Measurements from ENCODE around the gene MEIS3.

MEIS3 gene

DNA sequence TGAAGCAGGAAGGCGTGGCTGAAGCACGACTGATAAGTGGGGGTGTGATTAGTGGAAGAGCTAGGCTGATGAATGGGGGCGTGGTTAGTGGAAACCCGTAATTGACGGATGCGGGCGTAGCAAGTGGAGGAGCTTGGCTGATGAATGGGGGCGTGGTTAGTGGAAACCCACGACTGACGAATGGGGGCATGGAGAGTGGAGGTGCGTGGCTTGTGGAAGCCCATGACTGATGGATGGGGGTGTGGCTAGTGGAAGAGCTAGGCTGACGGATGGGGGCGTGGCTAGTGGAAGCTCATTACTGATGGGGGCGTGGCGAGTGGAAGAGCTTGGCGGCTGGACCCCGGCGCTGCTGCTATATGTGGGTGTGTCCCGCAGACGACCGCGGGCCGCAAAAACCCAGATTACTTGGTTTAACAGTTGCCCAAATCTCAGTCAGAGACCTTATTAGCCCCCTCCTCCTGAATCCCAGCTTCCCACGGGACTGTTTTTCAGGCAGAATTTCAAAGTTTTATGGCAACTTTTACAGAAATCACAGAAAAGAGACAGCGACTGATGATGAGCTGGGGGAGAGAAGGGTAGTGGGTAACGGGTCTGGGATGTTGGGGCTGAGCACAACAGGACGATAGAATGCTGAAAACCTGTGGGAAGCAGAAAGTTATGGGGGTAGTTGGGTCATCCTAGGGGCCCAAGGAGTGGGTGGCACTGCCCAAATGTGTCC is 9.0 kb upstream of the MEIS3 start:
- no peak for TF ChIP-seq CTCF (IDR thresholded peaks at IDR 0.05; ENCODE audit: low read depth, low read length)
- peak; percentile 97 for DNase-seq (ENCODE audit: extremely low read depth, low read depth)

GRCh38 chr19:47427241-47428176 is 8.2 kb upstream of the MEIS3 start:
- DNase-seq (ENCODE audit: extremely low read depth, low read depth), result no peak
- TF ChIP-seq CTCF (IDR thresholded peaks at IDR 0.05; ENCODE audit: low read depth, low read length), result peak; percentile 95

DNA sequence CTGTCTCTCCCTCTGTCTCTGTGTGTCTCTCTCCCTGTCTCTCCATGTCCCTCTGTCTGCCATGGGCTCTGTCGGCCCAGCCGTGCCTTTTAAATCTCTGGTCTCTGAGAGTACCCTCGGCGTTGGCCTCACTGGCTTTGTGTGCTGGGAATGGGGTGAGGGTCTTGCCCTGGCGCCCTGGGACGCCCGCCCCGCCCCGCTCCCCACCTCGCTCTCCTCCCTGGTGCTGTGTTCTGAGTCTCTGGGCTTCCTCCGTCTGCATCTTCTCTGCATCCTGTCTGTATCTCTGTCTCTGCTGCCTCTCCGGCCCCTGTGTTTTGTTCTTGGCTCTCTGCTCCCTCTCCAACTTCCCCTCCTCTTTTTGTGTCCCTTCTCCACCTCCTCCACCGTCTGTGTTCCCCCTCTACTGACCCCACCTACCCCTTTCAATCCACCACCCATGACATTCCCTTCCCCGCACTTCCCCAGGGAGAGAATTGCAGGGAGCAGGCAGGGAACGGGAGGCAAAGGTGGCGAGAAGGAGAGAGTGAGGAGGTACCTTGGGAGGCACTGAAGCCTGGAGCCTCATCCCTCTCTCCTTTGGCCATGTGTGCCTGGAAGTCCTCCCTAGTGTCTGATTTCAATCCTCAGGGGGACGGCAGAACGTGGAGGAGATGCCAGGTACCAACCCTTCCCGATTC is 4.0 kb upstream of the MEIS3 start:
- TF ChIP-seq CTCF (IDR thresholded peaks at IDR 0.05; ENCODE audit: low read depth, low read length), result no peak
- no peak for DNase-seq (ENCODE audit: extremely low read depth, low read depth)

DNA sequence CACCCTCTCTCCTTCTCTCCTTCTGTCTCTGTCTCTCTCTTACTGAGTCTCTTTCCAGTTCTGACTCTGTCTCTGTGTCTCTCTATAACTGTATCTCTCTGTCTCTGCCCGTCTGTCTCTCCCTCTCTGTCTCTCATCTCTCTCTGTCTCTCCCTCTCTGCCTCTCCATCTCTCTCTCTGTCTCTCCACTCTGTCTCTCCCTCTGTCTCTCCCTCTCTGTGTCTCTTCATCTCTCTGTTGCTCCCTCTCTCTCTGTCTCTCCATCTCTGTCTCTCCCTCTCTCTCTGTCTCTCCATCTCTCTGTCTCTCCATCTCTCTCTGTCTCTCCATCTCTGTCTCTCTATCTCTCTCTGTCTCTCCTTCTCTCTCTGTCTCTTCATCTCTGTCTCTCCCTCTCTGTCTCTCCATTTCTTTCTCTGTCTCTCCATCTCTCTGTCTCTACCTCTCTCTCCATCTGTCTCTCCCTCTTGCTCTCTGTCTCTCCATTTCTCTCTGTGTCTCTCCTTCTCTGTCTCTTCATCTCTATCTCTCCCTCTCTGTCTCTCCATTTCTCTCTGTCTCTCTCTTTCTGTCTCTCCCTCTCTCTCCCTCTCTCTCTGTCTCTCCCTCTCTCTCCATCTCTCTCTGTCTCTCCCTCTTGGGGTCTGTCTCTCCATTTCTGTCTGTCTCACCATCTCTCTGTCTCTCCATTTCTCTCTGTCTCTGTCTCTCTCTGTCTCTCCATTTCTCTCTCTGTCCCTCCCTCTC is 3.3 kb upstream of the MEIS3 start:
- TF ChIP-seq CTCF (IDR thresholded peaks at IDR 0.05; ENCODE audit: low read depth, low read length), result no peak
- no peak for DNase-seq (ENCODE audit: extremely low read depth, low read depth)

- no peak for TF ChIP-seq CTCF (IDR thresholded peaks at IDR 0.05; ENCODE audit: low read depth, low read length)
- no peak for DNase-seq (ENCODE audit: extremely low read depth, low read depth)
These were observed 2.6 kb upstream of the MEIS3 start for GRCh38 chr19:47421844-47422395.

GRCh38 chr19:47421244-47421786 is 2.0 kb upstream of the MEIS3 start:
- TF ChIP-seq CTCF (IDR thresholded peaks at IDR 0.05; ENCODE audit: low read depth, low read length), result no peak
- no peak for DNase-seq (ENCODE audit: extremely low read depth, low read depth)

Measured in AG09319 (cell line).